HG03432 (cell line): ENCODE measurements around the gene MME.

ENCODE experiments used
- ATAC-seq: cut with Tn5 transposase; IDR thresholded peaks from one replicate; pipeline ENCODE4 v1.9.1; 2021; ENCODE audit warnings: mild to moderate bottlenecking, moderate library complexity; ENCODE audit not compliant: unreplicated experiment

Gene MME

DNA sequence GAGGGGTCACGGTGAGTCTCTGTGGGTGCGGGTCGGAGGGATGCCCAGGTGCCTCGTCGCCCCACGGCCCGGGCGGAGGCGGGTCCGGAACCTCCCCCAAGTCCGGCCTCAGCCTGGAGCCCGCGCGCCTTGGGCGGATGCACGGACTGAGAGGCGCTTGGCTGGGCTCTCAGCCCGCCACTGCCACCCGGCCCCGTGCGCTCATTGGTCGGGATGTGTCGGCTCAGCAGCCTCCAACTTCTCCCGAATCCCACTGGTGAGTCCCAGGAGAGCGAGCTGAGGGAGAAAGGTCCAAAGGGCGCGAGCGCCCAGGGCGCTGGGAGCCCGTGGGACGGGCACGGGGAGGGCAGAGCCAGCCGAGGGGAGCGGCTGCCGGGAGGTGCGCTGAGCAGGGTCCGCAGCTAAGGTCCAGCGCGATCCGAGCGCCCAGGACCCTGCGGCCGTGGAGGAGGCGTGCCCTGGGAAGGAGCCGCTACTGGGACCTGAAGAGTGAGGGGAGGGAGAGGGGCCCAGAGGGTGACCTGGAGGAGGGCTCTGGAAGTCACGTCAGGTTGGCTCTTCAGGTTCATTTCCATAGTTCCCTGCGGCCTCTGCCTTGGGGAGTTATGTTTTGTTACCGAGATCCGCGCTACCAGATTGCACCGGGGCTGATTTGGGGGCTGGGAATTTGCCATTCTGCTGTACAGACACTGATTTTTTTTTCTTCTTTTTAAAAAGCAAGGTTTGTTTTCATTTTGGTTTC is at the start of gene MME:
Gene MME, plus strand, starts transcription at position 574 of the 742 bp plus-strand sequence. CDS start 3,849 bp downstream, outside the sequence.
- ATAC-seq, result peak; percentile 51

DNA sequence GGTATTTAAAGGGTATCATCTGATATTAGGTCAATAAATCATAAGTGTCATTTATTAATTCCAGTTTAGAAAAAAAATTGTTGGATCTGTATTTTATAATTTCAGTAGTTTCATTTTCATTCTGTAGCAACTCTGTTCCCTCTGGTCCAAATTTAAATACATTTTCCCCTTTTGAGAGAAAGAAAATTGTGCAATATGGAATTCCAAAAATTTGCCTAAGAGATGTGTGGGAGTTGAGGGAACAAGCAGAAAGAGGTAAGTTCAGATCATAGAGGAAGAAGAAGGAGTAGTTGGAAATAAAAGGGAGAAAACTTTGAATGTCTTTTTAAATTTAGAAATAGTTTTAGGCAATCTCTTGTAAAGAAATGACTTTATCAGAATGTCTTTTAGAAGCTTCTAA is 48.9 kb upstream of the MME start:
- no peak for ATAC-seq

DNA sequence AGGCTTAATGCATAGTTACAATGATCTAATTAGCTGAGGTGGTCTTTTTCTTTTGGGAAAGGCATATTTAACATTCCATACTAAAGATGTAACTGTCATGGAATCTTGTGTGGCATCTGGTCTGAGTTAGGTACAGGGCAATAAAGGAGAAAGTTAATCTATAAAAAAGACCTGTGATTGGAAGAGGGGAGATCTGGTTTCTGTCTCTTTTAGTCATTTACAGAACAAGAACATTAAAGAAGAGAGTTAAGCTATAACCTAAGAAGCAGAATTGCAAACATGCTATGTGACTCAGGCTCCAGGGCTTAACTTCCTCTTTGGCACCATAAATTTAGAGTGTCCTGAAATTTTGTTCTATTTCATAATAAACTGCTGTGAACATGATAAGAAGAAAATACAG is 47.2 kb upstream of the MME start:
- no peak for ATAC-seq

- ATAC-seq, result no peak
These were observed 45.3 kb upstream of the MME start for GRCh38 chr3:155034786-155035185.

DNA sequence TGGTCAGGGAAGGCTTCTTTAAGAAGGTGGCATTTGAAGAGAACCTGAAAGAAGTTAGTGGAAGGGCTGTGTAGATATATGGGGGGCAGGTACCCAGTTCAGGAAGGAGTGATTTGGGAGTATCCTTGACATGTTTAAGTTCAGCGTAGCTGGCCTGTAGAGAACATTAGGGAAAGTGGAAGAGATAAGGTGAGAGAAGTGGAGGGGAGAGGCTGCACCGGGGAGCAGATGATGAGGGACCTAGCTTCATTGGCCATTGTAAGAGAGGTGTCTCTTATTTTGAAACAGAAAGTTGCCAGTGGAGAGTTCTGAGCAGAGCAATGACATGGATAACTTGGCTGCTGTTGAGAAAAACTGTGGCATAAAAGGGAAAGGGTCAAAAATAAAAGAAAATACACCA is 44.6 kb upstream of the MME start:
- ATAC-seq, result no peak

DNA sequence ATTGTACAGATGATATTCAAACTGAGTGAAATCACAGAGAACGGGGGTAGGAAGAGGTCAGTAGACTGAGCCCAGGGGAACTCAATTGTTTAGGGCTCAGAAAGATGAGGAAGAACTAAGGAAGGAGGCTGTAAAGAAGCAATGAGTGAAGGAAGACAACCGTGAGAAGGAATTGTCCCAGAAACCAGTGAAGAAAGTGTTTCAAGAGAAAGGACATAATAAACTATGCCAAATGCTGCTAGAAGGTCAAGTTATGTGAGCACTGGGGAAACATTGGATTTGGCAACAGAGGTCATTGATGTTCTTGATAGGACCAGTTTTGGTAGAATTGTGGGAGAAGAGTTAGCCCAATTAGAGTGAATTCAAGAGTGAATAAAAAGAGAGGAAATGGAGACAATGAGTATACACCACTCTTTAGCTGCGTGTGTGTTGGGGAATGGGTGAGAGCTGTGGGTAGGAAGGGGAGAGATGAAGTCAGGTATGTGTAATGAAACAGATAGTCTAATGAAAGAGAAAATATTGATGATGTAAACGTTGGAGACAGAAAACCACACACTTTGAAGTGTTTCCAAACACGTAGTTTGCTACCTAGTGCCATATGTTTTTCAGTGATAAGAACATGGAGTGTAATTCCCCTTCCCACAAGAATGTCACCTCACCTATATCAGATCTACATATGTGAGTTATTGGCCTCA is 42.5 kb upstream of the MME start:
- no peak for ATAC-seq

DNA sequence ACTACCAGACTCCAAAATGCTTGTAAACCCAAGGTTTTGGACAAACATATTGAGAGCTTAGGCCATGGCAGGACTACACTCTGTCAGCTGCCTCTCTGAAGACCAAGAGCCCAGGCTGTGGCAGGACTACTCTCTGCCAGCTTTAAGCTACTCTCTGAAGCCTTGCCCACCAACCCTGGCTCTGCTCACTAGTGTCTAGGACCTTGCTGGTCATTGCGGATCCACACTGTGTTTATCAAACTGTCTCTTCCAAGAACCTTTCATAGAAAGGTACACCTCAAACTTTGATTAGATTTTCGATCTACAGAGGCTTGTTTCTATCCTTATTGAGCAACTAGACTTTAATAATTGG is 41.9 kb upstream of the MME start:
- no peak for ATAC-seq

- peak; percentile 8 for ATAC-seq
These were observed 33.2 kb upstream of the MME start for GRCh38 chr3:155046935-155047334.

- peak; percentile 42 for ATAC-seq
These were observed 32.4 kb upstream of the MME start for GRCh38 chr3:155047672-155048071.

DNA sequence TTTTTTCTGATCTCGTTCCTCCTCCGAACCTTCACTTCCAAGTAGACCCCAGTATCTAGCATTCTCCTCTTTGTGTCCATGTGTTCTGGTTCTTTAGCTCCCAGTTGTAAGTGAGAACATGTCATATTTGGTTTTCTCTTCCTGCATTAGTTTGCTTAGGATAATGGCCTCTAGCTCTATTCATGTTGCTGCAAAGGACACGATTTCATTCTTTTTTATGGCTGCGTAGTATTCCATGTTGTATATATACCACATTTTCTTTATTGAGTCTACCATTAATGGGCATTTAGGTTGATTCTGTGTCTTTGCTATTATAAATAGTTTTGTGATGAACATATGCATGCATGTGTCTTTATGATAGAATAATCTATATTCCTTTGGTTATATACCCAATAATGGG is 30.2 kb upstream of the MME start:
- ATAC-seq, result no peak

DNA sequence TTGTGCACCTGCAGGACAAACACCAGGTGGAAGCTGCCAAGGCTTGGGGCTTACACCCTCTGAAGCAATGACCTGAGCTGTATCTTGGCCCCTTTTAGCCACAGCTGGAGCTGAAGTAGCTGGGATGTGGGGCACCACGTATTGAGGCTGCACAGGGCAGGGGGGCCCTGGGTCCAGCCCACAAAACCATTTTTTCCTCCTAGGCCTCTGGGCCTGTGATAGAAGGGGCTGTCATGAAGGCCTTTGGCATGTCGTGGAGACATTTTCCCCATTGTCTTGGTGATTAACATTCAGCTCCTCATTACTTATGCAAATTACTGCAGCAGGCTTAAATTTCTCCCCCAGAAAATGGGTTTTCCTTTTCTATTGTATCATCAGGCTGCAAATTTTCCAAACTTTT is 27.6 kb upstream of the MME start:
- no peak for ATAC-seq

GRCh38 chr3:155053756-155054155 is 26.4 kb upstream of the MME start:
- no peak for ATAC-seq

DNA sequence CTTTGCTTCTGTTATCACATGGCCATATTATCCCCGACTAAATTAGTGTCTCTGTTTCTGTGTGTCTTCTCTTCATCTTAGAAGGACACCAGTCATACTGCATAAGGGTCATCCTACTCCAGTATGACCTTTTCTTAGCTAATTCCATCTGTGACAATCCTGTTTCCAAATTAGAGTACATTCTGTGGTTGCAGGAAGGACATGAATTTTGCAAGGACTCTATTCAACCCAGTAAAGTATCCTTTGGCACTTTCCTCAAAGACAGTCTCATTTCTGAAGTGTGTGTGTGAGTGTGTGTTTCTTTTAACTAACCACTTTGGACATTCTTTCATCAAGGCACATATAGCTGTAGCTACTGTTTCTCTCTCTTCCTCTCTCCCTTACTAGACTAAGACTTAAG is 15.2 kb upstream of the MME start:
- ATAC-seq, result no peak

DNA sequence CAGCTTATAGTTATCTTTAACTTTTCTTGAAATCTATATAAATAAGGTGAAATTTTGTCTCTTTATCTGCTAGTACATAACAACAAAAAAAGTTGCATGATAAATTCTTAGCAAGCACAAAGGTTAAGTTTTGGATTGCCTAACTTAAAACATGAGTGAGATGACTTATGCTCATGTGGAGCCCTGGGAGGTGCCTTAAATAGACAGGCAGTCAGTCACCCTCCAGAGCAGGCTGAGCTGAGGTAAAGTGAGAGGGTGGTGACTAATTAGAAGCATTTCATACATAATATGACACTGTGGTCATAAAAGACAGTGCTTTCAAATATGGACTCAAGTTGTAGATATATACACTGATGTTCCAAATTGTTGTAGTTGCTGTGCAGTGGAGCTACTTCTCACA is 14.6 kb upstream of the MME start:
- no peak for ATAC-seq

DNA sequence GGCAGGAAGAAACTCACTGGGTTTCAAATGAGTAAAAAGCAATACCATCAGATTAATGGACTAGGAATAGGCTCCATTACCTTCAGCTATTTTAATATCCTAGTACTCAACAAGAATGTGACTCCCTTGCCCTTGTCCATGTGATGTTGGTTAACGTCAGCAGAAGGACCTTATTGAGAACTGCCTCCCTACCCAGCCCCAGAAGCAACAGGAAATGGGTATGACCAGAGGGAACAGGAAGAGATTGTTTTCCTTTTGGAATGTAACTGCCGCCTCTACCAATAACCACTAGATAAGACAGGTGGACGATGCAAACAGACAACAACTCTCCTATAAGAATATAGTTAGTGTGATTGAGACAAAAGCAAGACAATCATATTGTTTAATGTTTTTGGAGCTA is 10.4 kb upstream of the MME start:
- no peak for ATAC-seq

GRCh38 chr3:155070316-155070715 is 9.8 kb upstream of the MME start:
- ATAC-seq, result no peak

GRCh38 chr3:155070932-155071387 is 9.2 kb upstream of the MME start:
- ATAC-seq, result no peak

GRCh38 chr3:155075200-155075599 is 4.9 kb upstream of the MME start:
- ATAC-seq, result no peak

DNA sequence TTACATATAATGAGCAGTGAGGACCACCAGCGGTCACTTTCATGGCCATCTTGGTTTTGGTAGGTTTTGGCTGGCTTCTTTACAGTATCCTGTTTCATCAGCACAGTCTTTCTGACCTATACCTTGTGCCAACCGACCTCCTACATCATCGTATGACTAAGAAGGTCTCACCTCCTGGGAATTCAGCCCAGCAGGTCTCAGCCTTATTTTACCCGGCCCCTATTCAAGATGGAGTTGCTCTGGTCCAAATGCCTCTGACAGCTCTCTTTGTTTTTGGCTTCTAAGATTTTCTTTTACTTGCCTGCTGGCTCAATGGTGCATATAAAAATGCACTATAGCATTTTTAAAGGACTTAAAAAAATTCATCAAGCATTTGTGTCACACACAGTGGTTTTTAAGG is 3.2 kb upstream of the MME start:
- ATAC-seq, result no peak

DNA sequence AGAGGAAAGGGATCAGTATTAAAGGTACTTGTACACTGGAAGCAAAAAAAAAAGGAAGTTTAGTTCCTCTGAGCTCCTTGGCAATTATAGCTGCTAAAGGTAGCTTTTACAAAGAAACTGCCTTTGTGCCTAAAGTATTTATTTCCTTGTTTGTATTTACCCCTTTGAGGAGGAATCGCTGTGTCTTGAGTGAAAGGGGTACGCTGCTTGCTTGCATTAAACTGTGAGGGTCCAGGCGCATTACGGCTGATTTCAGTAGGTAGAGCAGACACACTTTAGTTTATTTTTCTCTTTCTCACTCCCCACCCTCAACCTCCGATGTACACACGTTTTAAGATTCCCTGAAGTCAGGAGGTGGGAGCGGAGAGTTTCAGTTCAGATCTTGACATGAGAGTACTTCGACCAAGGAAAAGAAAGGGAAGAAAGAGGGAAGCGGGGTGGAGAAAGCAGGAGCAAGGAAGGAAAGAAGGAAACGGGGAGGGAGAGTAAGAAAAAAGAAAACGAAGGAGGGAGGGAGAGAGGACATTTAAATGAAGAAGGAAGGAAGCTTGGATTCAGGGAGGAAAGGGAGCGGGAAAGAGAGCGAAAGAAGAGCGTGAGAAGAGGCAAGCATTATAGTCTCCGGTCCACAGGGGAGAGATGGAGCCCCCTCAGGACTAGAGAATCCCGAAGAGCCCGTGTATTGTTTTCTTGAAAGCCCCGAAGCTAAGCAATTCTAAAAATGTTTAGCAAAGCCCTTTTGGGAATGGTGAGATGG is 1.2 kb upstream of the MME start:
- ATAC-seq, result no peak

GRCh38 chr3:155079468-155079745 is 712 bp upstream of the MME start:
- ATAC-seq, result no peak

- ATAC-seq, result no peak
These were observed 573 bp downstream of the MME start for GRCh38 chr3:155080692-155081091.
